Measurements from ENCODE around the gene CDR2. TPM values are rescaled to one million over a fixed set of nuclear protein-coding genes. Genes with fewer than 3 reads are reported as not detected.
"Not testable (repeated sequence)": the region's sequence is repeated elsewhere in the genome, so short reads cannot be mapped to it uniquely, and the experiment has no call there.

Gene CDR2
- total RNA-seq, 4 donors from 2014 or later, result 10.7 to 37.1 (median 21.6) TPM

- WGBS, result 87% methylated on average over 3 of the region's 3 CpGs
These were observed 44.4 kb upstream of the CDR2 start for GRCh38 chr16:22418826-22419225.

GRCh38 chr16:22417798-22418197 lies 43.4 kb upstream of the CDR2 start:
- H3K27me3 ChIP-seq; H3K4me1 ChIP-seq; H3K4me3 ChIP-seq; DNase-seq (ENCODE audit: low spot score in 2 of 2); H3K9me3 ChIP-seq; H3K27ac ChIP-seq: not testable (repeated sequence)
- WGBS, result 88% methylated on average over 6 of the region's 6 CpGs
- H3K36me3 ChIP-seq, result peaks cover 27% of the 10 kb centered on the region

More at GRCh38 chr16:22418826-22419225, 44.4 kb upstream of the CDR2 start:
- H3K4me3 ChIP-seq, result no peak overlapping the region
- peaks cover 27% of the 10 kb centered on the region for H3K36me3 ChIP-seq
- TF ChIP-seq EP300 (IDR thresholded peaks at IDR 0.05) (no peak), POLR2AphosphoS5 (IDR thresholded peaks at IDR 0.05) (no peak)
- H3K27ac ChIP-seq, result no peak overlapping the region
- no peak for DNase-seq (ENCODE audit: low spot score in 2 of 2)
- H3K27me3 ChIP-seq, result no peaks in the 10 kb centered on the region
- H3K4me1 ChIP-seq, result peaks cover 2% of the 10 kb centered on the region
- no peaks in the 10 kb centered on the region for H3K9me3 ChIP-seq

GRCh38 chr16:22417019-22417418 lies 42.6 kb upstream of the CDR2 start:
- WGBS, result 92% methylated on average over 4 of the region's 4 CpGs
- no peaks in the 10 kb centered on the region for H3K27me3 ChIP-seq
- H3K4me3 ChIP-seq, result no peak overlapping the region
- TF ChIP-seq POLR2A (IDR thresholded peaks at IDR 0.05), result no peak
- no peak for TF ChIP-seq CTCF (IDR thresholded peaks at IDR 0.05)
- no peak for TF ChIP-seq POLR2AphosphoS5 (IDR thresholded peaks at IDR 0.05)
- TF ChIP-seq EP300 (IDR thresholded peaks at IDR 0.05), result no peak
- no peaks in the 10 kb centered on the region for H3K4me1 ChIP-seq
- peaks cover 25% of the 10 kb centered on the region for H3K36me3 ChIP-seq
- no peak overlapping the region for H3K27ac ChIP-seq
- no peak for DNase-seq (ENCODE audit: low spot score in 2 of 2)
- no peaks in the 10 kb centered on the region for H3K9me3 ChIP-seq

- H3K4me3 ChIP-seq, result no peak overlapping the region
- WGBS, result 98% methylated on average over 7 of the region's 7 CpGs
These were observed 39.4 kb upstream of the CDR2 start for GRCh38 chr16:22413819-22414218.

GRCh38 chr16:22407486-22407885 lies 33.1 kb upstream of the CDR2 start:
- peaks cover 5% of the 10 kb centered on the region for H3K4me1 ChIP-seq
- no peak overlapping the region for H3K4me3 ChIP-seq
- TF ChIP-seq CTCF (IDR thresholded peaks at IDR 0.05) (no peak), POLR2AphosphoS5 (IDR thresholded peaks at IDR 0.05) (no peak), EP300 (IDR thresholded peaks at IDR 0.05) (no peak), POLR2A (IDR thresholded peaks at IDR 0.05) (no peak)
- H3K36me3 ChIP-seq, result no peaks in the 10 kb centered on the region
- 94% methylated on average over 2 of the region's 2 CpGs for WGBS
- DNase-seq (ENCODE audit: low spot score in 2 of 2), result no peak
- H3K27me3 ChIP-seq, result no peaks in the 10 kb centered on the region
- H3K27ac ChIP-seq, result no peak overlapping the region
- H3K9me3 ChIP-seq, result no peaks in the 10 kb centered on the region

More at GRCh38 chr16:22413819-22414218, 39.4 kb upstream of the CDR2 start:
- TF ChIP-seq EP300 (IDR thresholded peaks at IDR 0.05), result no peak
- no peak for TF ChIP-seq CTCF (IDR thresholded peaks at IDR 0.05)
- TF ChIP-seq POLR2AphosphoS5 (IDR thresholded peaks at IDR 0.05), result no peak
- TF ChIP-seq POLR2A (IDR thresholded peaks at IDR 0.05), result no peak
- Histone ChIP-seq H3K27me3 (no peaks in the 10 kb centered on the region), H3K4me1 (no peaks in the 10 kb centered on the region), H3K27ac (no peak overlapping the region), H3K9me3 (no peaks in the 10 kb centered on the region), H3K36me3 (no peaks in the 10 kb centered on the region)
- DNase-seq (ENCODE audit: low spot score in 2 of 2), result no peak

- TF ChIP-seq POLR2A (IDR thresholded peaks at IDR 0.05) (no peak), POLR2AphosphoS5 (IDR thresholded peaks at IDR 0.05) (no peak), CTCF (IDR thresholded peaks at IDR 0.05) (no peak), EP300 (IDR thresholded peaks at IDR 0.05) (no peak)
These were observed 27.8 kb upstream of the CDR2 start for GRCh38 chr16:22402191-22402590.

More at GRCh38 chr16:22402191-22402590, 27.8 kb upstream of the CDR2 start:
- Histone ChIP-seq H3K27ac (no peak overlapping the region), H3K27me3 (no peaks in the 10 kb centered on the region), H3K9me3 (no peaks in the 10 kb centered on the region), H3K36me3 (no peaks in the 10 kb centered on the region), H3K4me3 (no peak overlapping the region), H3K4me1 (peaks cover 10% of the 10 kb centered on the region)
- no peak for DNase-seq (ENCODE audit: low spot score in 2 of 2)

Data from suprapubic skin (tissue), 4 donors.